ENCODE results near the gene PCDHB7. TPM values are rescaled to one million over a fixed set of nuclear protein-coding genes. Genes with fewer than 3 reads are reported as not detected.
A peak's percentile ranks its signal among the peaks of the same experiment; 100 is the strongest.
"Not testable (repeated sequence)": the region's sequence is repeated elsewhere in the genome, so short reads cannot be mapped to it uniquely, and the experiment has no call there.

PCDHB7 gene
- total and polyA plus RNA-seq, 12 donors: 0.17 to 1.2 (median 0.71) TPM

- Histone ChIP-seq H3K27me3 (peaks cover 0 to 33% (median 19%) of the 10 kb centered on the region in 7 donors), H3K9me3 (peaks cover 0 to 96% (median 27%) of the 10 kb centered on the region in 11 donors), H3K27ac (no peak overlapping the region), H3K4me1 (no peaks in the 10 kb centered on the region), H3K4me3 (peak overlapping the region in 1 of 10 donors; percentile 29), H3K36me3 (no peaks in the 10 kb centered on the region)
- no peak for TF ChIP-seq CTCF (IDR thresholded peaks at IDR 0.05)
- intact Hi-C loops (cut with DNase I): no loop called here
- WGBS, 2 donors: 30 to 31% methylated on average over 13 of the region's 13 CpGs
- DNase-seq (no peak), ATAC-seq (no peak)
Observed at GRCh38 chr5:141150993-141151325, 21.5 kb upstream of the PCDHB7 start.

GRCh38 chr5:141151632-141152031 is 20.8 kb upstream of the PCDHB7 start:
- H3K4me1 ChIP-seq; DNase-seq; intact Hi-C loops (cut with DNase I); H3K4me3 ChIP-seq; ATAC-seq; H3K36me3 ChIP-seq; H3K27ac ChIP-seq: not testable (repeated sequence)
- Histone ChIP-seq H3K9me3 (peaks cover 0 to 97% (median 28%) of the 10 kb centered on the region in 11 donors), H3K27me3 (peaks cover 0 to 40% (median 23%) of the 10 kb centered on the region in 7 donors)
- 31 to 32% methylated on average over 38 to 39 of the region's 41 CpGs for WGBS, 2 donors

- peaks cover 0 to 45% (median 27%) of the 10 kb centered on the region in 7 donors for H3K27me3 ChIP-seq
- intact Hi-C loops (cut with DNase I); H3K36me3 ChIP-seq; H3K4me3 ChIP-seq; DNase-seq; ATAC-seq; H3K27ac ChIP-seq; H3K4me1 ChIP-seq: not testable (repeated sequence)
- WGBS, 2 donors: 24 to 25% methylated on average over 35 to 36 of the region's 36 CpGs
- peaks cover 0 to 97% (median 28%) of the 10 kb centered on the region in 11 donors for H3K9me3 ChIP-seq
Observed at GRCh38 chr5:141152096-141152495, 20.3 kb upstream of the PCDHB7 start.

- Histone ChIP-seq H3K27ac (no peak overlapping the region), H3K36me3 (no peaks in the 10 kb centered on the region), H3K9me3 (peaks cover 0 to 87% (median 8%) of the 10 kb centered on the region in 11 donors), H3K4me3 (no peak overlapping the region), H3K27me3 (peaks cover 0 to 61% (median 35%) of the 10 kb centered on the region in 7 donors), H3K4me1 (no peaks in the 10 kb centered on the region)
- DNase-seq (no peak), ATAC-seq (no peak)
- intact Hi-C loops (cut with DNase I): no loop called here
- 25 to 26% methylated on average over 21 of the region's 21 CpGs for WGBS, 2 donors
- peak in 1 of 9 donors; percentile 8 for TF ChIP-seq CTCF (IDR thresholded peaks at IDR 0.05)
Observed at GRCh38 chr5:141155540-141156374, 16.7 kb upstream of the PCDHB7 start.

GRCh38 chr5:141157356-141157755 is 15.1 kb upstream of the PCDHB7 start:
- not testable (repeated sequence) for ATAC-seq
- 32 to 33% methylated on average over 35 to 38 of the region's 38 CpGs for WGBS, 2 donors

GRCh38 chr5:141157901-141158300 is 14.5 kb upstream of the PCDHB7 start:
- DNase-seq; ATAC-seq; H3K4me3 ChIP-seq; H3K27ac ChIP-seq; H3K4me1 ChIP-seq; intact Hi-C loops (cut with DNase I); H3K36me3 ChIP-seq: not testable (repeated sequence)
- peaks cover 0 to 55% (median 30%) of the 10 kb centered on the region in 7 donors for H3K27me3 ChIP-seq
- peaks cover 0 to 88% (median 8%) of the 10 kb centered on the region in 11 donors for H3K9me3 ChIP-seq
- 26 to 34% methylated on average over 19 to 20 of the region's 28 CpGs for WGBS, 2 donors

More at GRCh38 chr5:141157356-141157755, 15.1 kb upstream of the PCDHB7 start:
- H3K27ac ChIP-seq; DNase-seq; H3K4me3 ChIP-seq; intact Hi-C loops (cut with DNase I); H3K36me3 ChIP-seq; H3K4me1 ChIP-seq: not testable (repeated sequence)
- peaks cover 0 to 55% (median 32%) of the 10 kb centered on the region in 7 donors for H3K27me3 ChIP-seq
- H3K9me3 ChIP-seq: peaks cover 0 to 88% (median 6%) of the 10 kb centered on the region in 11 donors

GRCh38 chr5:141174291-141175104 is 2.1 kb downstream of the PCDHB7 start:
- 34 to 39% methylated on average over 55 to 79 of the region's 79 CpGs for WGBS, 2 donors
- H3K4me3 ChIP-seq; intact Hi-C loops (cut with DNase I); ATAC-seq; DNase-seq; H3K36me3 ChIP-seq; H3K4me1 ChIP-seq; H3K27ac ChIP-seq: not testable (repeated sequence)
- H3K9me3 ChIP-seq: peaks cover 0 to 62% (median 0%) of the 10 kb centered on the region in 11 donors
- peaks cover 0 to 73% (median 46%) of the 10 kb centered on the region in 7 donors for H3K27me3 ChIP-seq

All from heart right ventricle (tissue), 16 donors.